ENCODE results near the gene ST6GALNAC4. TPM values are rescaled to one million over a fixed set of nuclear protein-coding genes. Genes with fewer than 3 reads are reported as not detected.

ST6GALNAC4 gene
- total RNA-seq, 1 experiment from 2014 or later = 15.4 TPM

- Histone ChIP-seq H3K56ac (ENCODE audit: insufficient read length, low read depth, low read length) (no peak overlapping the region), H3K79me2 (ENCODE audit: insufficient read depth, low read length) (no peaks in the 10 kb centered on the region), H3K18ac (ENCODE audit: insufficient read length, low read depth, low read length) (no peak overlapping the region), H3K9me3 (ENCODE audit: control insufficient read depth, low read depth, low read length) (no peaks in the 10 kb centered on the region), H4K5ac (ENCODE audit: insufficient read length, low read depth, low read length) (no peak overlapping the region), H2BK5ac (ENCODE audit: insufficient read length, low read length) (no peak overlapping the region), H3K27me3 (ENCODE audit: insufficient read depth, low read length) (peaks cover 2% of the 10 kb centered on the region; the same call in 1 of the 2 replicates), H3K23ac (ENCODE audit: insufficient read length, low read depth, low read length) (no peak overlapping the region), H2BK120ac (ENCODE audit: low read depth, low read length, poor library complexity, severe bottlenecking) (no peak overlapping the region), H3K79me1 (ENCODE audit: insufficient read depth, low read depth, low read length, poor library complexity, severe bottlenecking) (no peaks in the 10 kb centered on the region), H3K23me2 (ENCODE audit: insufficient read length, low read depth, low read length, poor library complexity, severe bottlenecking) (peaks cover 5% of the 10 kb centered on the region), H2AK5ac (ENCODE audit: insufficient read length, low read length) (no peak overlapping the region), H4K20me1 (ENCODE audit: control insufficient read depth, insufficient read depth, insufficient read length) (peaks cover 2% of the 10 kb centered on the region), H2BK15ac (ENCODE audit: low read depth, low read length) (no peak overlapping the region), H3K27ac (ENCODE audit: insufficient read length, low read depth, low read length) (no peak overlapping the region), H4K91ac (ENCODE audit: insufficient read length, low read depth, low read length) (no peak overlapping the region), H2BK12ac (ENCODE audit: insufficient read length, low read depth, low read length) (no peak overlapping the region), H2BK20ac (ENCODE audit: low read depth, low read length, poor library complexity, severe bottlenecking) (no peak overlapping the region), H3K4me2 (ENCODE audit: insufficient read depth, insufficient read length, low read length) (no peak overlapping the region), H3K4ac (ENCODE audit: low read depth, low read length) (no peak overlapping the region), H4K8ac (replicated peaks; ENCODE audit: insufficient read length, low read depth, low read length) (no peak overlapping the region), H3T11ph (ENCODE audit: low read length) (no peak overlapping the region), H3K14ac (ENCODE audit: insufficient read depth, low read length) (no peak overlapping the region), H2AFZ (ENCODE audit: low read length) (no peak overlapping the region), H3K9ac (ENCODE audit: extremely low read depth, insufficient read length, low read length) (no peak overlapping the region), H3K4me1 (ENCODE audit: insufficient read depth, low read length) (peaks cover 2% of the 10 kb centered on the region; the same call in 1 of the 2 replicates)
- no peak for TF ChIP-seq CTCF (conservative IDR thresholded peaks at IDR 0.05)
- Mint-ChIP-seq H3K27me3 (ENCODE audit: low read depth) (peaks cover 9% of the 10 kb centered on the region), H3K4me1 (peaks cover 7 to 11% of the 10 kb centered on the region in 2 experiments), H3K27ac (no peak overlapping the region), H3K9me3 (no peaks in the 10 kb centered on the region), H3K4me3 (no peak overlapping the region), H3K36me3 (ENCODE audit: insufficient read depth in 1 of 3, low read depth in 3 of 3) (peaks cover 9 to 19% (median 9%) of the 10 kb centered on the region in 3 experiments)
- no CpG with 5 or more reads among the region's 5 CpGs for WGBS (ENCODE audit: extremely low coverage, insufficient read length, low lambda C conversion rate)
- no peak for DNase-seq
Observed at GRCh38 chr9:127912882-127913281, 4.0 kb downstream of the ST6GALNAC4 start.

All from H9 (cell line).